ENCODE data around the gene SYMPK. TPM values are rescaled to one million over a fixed set of nuclear protein-coding genes. Genes with fewer than 3 reads are reported as not detected.
A peak's percentile ranks its signal among the peaks of the same experiment; 100 is the strongest.
"Not testable (repeated sequence)": the region's sequence is repeated elsewhere in the genome, so short reads cannot be mapped to it uniquely, and the experiment has no call there.

SYMPK gene
- total RNA-seq, 5 donors from 2014 or later (not counting 1 experiment from before 2014, with no cell fraction given), result 89.7 to 102 (median 94.7) TPM

GRCh38 chr19:45799541-45799940 is 63.4 kb downstream of the SYMPK start:
- not testable (repeated sequence) for H3K4me3 ChIP-seq (ENCODE audit: control insufficient read depth in 1 of 2, extremely low read depth in 1 of 2, low read length in 1 of 2); H3K4me3 Mint-ChIP-seq; ATAC-seq (replicated peaks in 1 of 4); H3K36me3 ChIP-seq (ENCODE audit: control insufficient read depth in 2 of 2, extremely low read depth in 1 of 2, insufficient read depth in 1 of 2, low read length in 1 of 2); H3K9me3 Mint-ChIP-seq; H3K4me1 ChIP-seq (ENCODE audit: control insufficient read depth in 1 of 2, extremely low read depth in 1 of 2, insufficient read depth in 2 of 2, low read length in 2 of 2); H3K9me3 ChIP-seq; H3K36me3 Mint-ChIP-seq; H3K27ac ChIP-seq (ENCODE audit: low read length); H3K27ac Mint-ChIP-seq; DNase-seq
- ChIA-PET CTCF (interaction anchor here (0.6 to 5.3 kb wide), 7 partner anchors 17 to 195 kb away, joined by 3 to 61 read pairs (median 5); partner anchors contain the start of genes SIX5 (in 2 of the 2), DMPK (in 1 of the 2) and SNRPD2 (in 1 of the 2)), POLR2A (interaction anchor here (0.5 to 0.6 kb wide), 2 partner anchors 29 to 1550 kb away, joined by 3 to 6 read pairs; no protein-coding TSS in a partner anchor)
- 100% methylated on average over 1 of the region's 5 CpGs for WGBS (ENCODE audit: insufficient coverage)
- Mint-ChIP-seq H3K27me3 (peaks cover 30 to 50% of the 10 kb centered on the region in 2 donors), H3K4me1 (peaks cover 5 to 10% (median 8%) of the 10 kb centered on the region in 3 donors)
- H3K27me3 ChIP-seq (replicated peaks in 1 of 2; ENCODE audit: control insufficient read depth in 2 of 2, extremely low read depth in 1 of 2, insufficient read depth in 2 of 2, low read length in 1 of 2), result peaks cover 2 to 70% of the 10 kb centered on the region in 2 experiments

- Mint-ChIP-seq H3K27me3 (peaks cover 30 to 52% of the 10 kb centered on the region in 2 donors), H3K9me3 (no peaks in the 10 kb centered on the region), H3K36me3 (no peaks in the 10 kb centered on the region), H3K4me3 (no peak overlapping the region), H3K4me1 (peaks cover 5 to 12% (median 9%) of the 10 kb centered on the region in 3 donors), H3K27ac (no peak overlapping the region)
- Histone ChIP-seq H3K4me1 (ENCODE audit: control insufficient read depth in 1 of 2, extremely low read depth in 1 of 2, insufficient read depth in 2 of 2, low read length in 2 of 2) (peaks cover 0 to 7% of the 10 kb centered on the region in 2 experiments), H3K4me3 (ENCODE audit: control insufficient read depth in 1 of 2, extremely low read depth in 1 of 2, low read length in 1 of 2) (no peak overlapping the region), H3K27me3 (replicated peaks in 1 of 2; ENCODE audit: control insufficient read depth in 2 of 2, extremely low read depth in 1 of 2, insufficient read depth in 2 of 2, low read length in 1 of 2) (peaks cover 2 to 74% of the 10 kb centered on the region in 2 experiments), H3K9me3 (no peaks in the 10 kb centered on the region), H3K36me3 (ENCODE audit: control insufficient read depth in 2 of 2, extremely low read depth in 1 of 2, insufficient read depth in 1 of 2, low read length in 1 of 2) (no peaks in the 10 kb centered on the region), H3K27ac (ENCODE audit: low read length) (no peak overlapping the region)
- CTCF ChIA-PET, result interaction anchor here (0.6 to 5.3 kb wide), 8 partner anchors 16 to 196 kb away, joined by 3 to 61 read pairs (median 5); partner anchors contain the start of genes SIX5 (in 2 of the 2), DMPK (in 1 of the 2) and SNRPD2 (in 1 of the 2)
- 14% methylated on average over 4 of the region's 10 CpGs for WGBS (ENCODE audit: insufficient coverage)
- POLR2A ChIA-PET, result interaction anchor here in 1 of 2 donors (0.6 kb wide), 1 partner anchor 1551 kb away, joined by 3 read pairs; no protein-coding TSS in a partner anchor
- ATAC-seq (replicated peaks in 1 of 4) (peak; percentile 66 to 97 (median 78)), DNase-seq (peak in 33 of 35 experiments; percentile 16 to 80 (median 47))
These were observed 63.9 kb downstream of the SYMPK start for GRCh38 chr19:45798995-45799517.

- H3K4me1 Mint-ChIP-seq, result peaks cover 33 to 46% (median 41%) of the 10 kb centered on the region in 3 donors
- H3K27me3 Mint-ChIP-seq, result peaks cover 20 to 47% of the 10 kb centered on the region in 2 donors
- H3K4me3 ChIP-seq (ENCODE audit: control insufficient read depth in 1 of 2, extremely low read depth in 1 of 2, low read length in 1 of 2), result no peak overlapping the region
- WGBS (ENCODE audit: insufficient coverage), result 86% methylated on average over 1 of the region's 2 CpGs
- no peaks in the 10 kb centered on the region for H3K36me3 Mint-ChIP-seq
- peaks cover 0 to 2% of the 10 kb centered on the region in 2 donors for H3K36me3 ChIP-seq (ENCODE audit: control insufficient read depth in 2 of 2, extremely low read depth in 1 of 2, insufficient read depth in 1 of 2, low read length in 1 of 2)
- ATAC-seq (replicated peaks in 1 of 4) (no peak), DNase-seq (no peak)
- H3K27ac Mint-ChIP-seq, result peak overlapping the region in 1 of 2 donors; percentile 16
- H3K9me3 Mint-ChIP-seq, result no peaks in the 10 kb centered on the region
- CTCF ChIA-PET, result interaction anchor here in 1 of 2 donors (1.0 kb wide), 1 partner anchor 24 kb away, joined by 4 read pairs; no protein-coding TSS in a partner anchor
- no peak overlapping the region for H3K27ac ChIP-seq (ENCODE audit: low read length)
- H3K27me3 ChIP-seq (replicated peaks in 1 of 2; ENCODE audit: control insufficient read depth in 2 of 2, extremely low read depth in 1 of 2, insufficient read depth in 2 of 2, low read length in 1 of 2), result peaks cover 4 to 58% of the 10 kb centered on the region in 2 experiments
- H3K4me1 ChIP-seq (ENCODE audit: control insufficient read depth in 1 of 2, extremely low read depth in 1 of 2, insufficient read depth in 2 of 2, low read length in 2 of 2), result peaks cover 23 to 41% of the 10 kb centered on the region in 2 experiments
- peak overlapping the region in 1 of 3 donors; percentile 39 for H3K4me3 Mint-ChIP-seq
- H3K9me3 ChIP-seq, result no peaks in the 10 kb centered on the region
- POLR2A ChIA-PET, result no interaction called here
These were observed 68.3 kb downstream of the SYMPK start for GRCh38 chr19:45794627-45795026.

GRCh38 chr19:45793876-45794275 is 69.1 kb downstream of the SYMPK start:
- no peak overlapping the region for H3K27ac ChIP-seq (ENCODE audit: low read length)
- ChIA-PET CTCF (no interaction called here), POLR2A (interaction anchor here in 1 of 2 donors (0.6 to 0.7 kb wide), 2 partner anchors 21 to 24 kb away, joined by 6 read pairs; no protein-coding TSS in a partner anchor)
- H3K4me1 ChIP-seq (ENCODE audit: control insufficient read depth in 1 of 2, extremely low read depth in 1 of 2, insufficient read depth in 2 of 2, low read length in 2 of 2), result peaks cover 23 to 35% of the 10 kb centered on the region in 2 experiments
- H3K9me3 Mint-ChIP-seq, result no peaks in the 10 kb centered on the region
- no peak overlapping the region for H3K4me3 ChIP-seq (ENCODE audit: control insufficient read depth in 1 of 2, extremely low read depth in 1 of 2, low read length in 1 of 2)
- peak overlapping the region in 2 of 3 donors; percentile 53 to 85 for H3K4me3 Mint-ChIP-seq
- whole genome bisulfite sequencing (ENCODE audit: insufficient coverage), result 37% methylated on average over 4 of the region's 6 CpGs
- peaks cover 9 to 51% of the 10 kb centered on the region in 2 experiments for H3K27me3 ChIP-seq (replicated peaks in 1 of 2; ENCODE audit: control insufficient read depth in 2 of 2, extremely low read depth in 1 of 2, insufficient read depth in 2 of 2, low read length in 1 of 2)
- peaks cover 7% of the 10 kb centered on the region for H3K36me3 Mint-ChIP-seq
- H3K36me3 ChIP-seq (ENCODE audit: control insufficient read depth in 2 of 2, extremely low read depth in 1 of 2, insufficient read depth in 1 of 2, low read length in 1 of 2), result peaks cover 4 to 9% of the 10 kb centered on the region in 2 donors
- H3K9me3 ChIP-seq, result no peaks in the 10 kb centered on the region
- ATAC-seq (replicated peaks in 1 of 4) (no peak), DNase-seq (no peak)
- peaks cover 17 to 43% of the 10 kb centered on the region in 2 donors for H3K27me3 Mint-ChIP-seq
- peaks cover 32 to 46% (median 44%) of the 10 kb centered on the region in 3 donors for H3K4me1 Mint-ChIP-seq
- no peak overlapping the region for H3K27ac Mint-ChIP-seq

GRCh38 chr19:45793178-45793564 is 69.8 kb downstream of the SYMPK start:
- ATAC-seq (replicated peaks in 1 of 4) (no peak), DNase-seq (no peak)
- peaks cover 7 to 9% of the 10 kb centered on the region in 2 donors for H3K36me3 ChIP-seq (ENCODE audit: control insufficient read depth in 2 of 2, extremely low read depth in 1 of 2, insufficient read depth in 1 of 2, low read length in 1 of 2)
- Mint-ChIP-seq H3K4me1 (peaks cover 31 to 51% (median 42%) of the 10 kb centered on the region in 3 donors), H3K9me3 (no peaks in the 10 kb centered on the region), H3K4me3 (peak overlapping the region; percentile 73 to 85 (median 80)), H3K27ac (peak overlapping the region; percentile 68 to 71), H3K27me3 (peaks cover 15 to 39% of the 10 kb centered on the region in 2 donors), H3K36me3 (peaks cover 14% of the 10 kb centered on the region)
- H3K27ac ChIP-seq (ENCODE audit: low read length), result peak overlapping the region; percentile 44
- no peaks in the 10 kb centered on the region for H3K9me3 ChIP-seq
- 55% methylated on average over 3 of the region's 3 CpGs for WGBS (ENCODE audit: insufficient coverage)
- ChIA-PET CTCF (interaction anchor here in 1 of 2 donors (0.7 to 1.9 kb wide), 4 partner anchors 14 to 919 kb away, joined by 3 to 19 read pairs (median 4); partner anchors contain the start of gene SIX5), POLR2A (interaction anchor here (0.7 to 1.0 kb wide), 2 partner anchors 13 to 23 kb away, joined by 4 to 7 read pairs; no protein-coding TSS in a partner anchor)
- peak overlapping the region; percentile 52 to 58 for H3K4me3 ChIP-seq (ENCODE audit: control insufficient read depth in 1 of 2, extremely low read depth in 1 of 2, low read length in 1 of 2)
- peaks cover 9 to 50% of the 10 kb centered on the region in 2 experiments for H3K27me3 ChIP-seq (replicated peaks in 1 of 2; ENCODE audit: control insufficient read depth in 2 of 2, extremely low read depth in 1 of 2, insufficient read depth in 2 of 2, low read length in 1 of 2)
- peaks cover 23 to 35% of the 10 kb centered on the region in 2 experiments for H3K4me1 ChIP-seq (ENCODE audit: control insufficient read depth in 1 of 2, extremely low read depth in 1 of 2, insufficient read depth in 2 of 2, low read length in 2 of 2)

Measured in T-cell (primary cell).